GM19372 (cell line): ENCODE data around the gene FCAMR.

Experiments used
- ATAC-seq: cut with Tn5 transposase; IDR thresholded peaks from one replicate; pipeline ENCODE4 v1.9.1; 2021; ENCODE audit warnings: mild to moderate bottlenecking, low read depth, moderate library complexity; ENCODE audit not compliant: unreplicated experiment

FCAMR gene

GRCh38 chr1:206970446-206970845, at the start of gene FCAMR:
Gene FCAMR, minus strand, starts transcription at chr1:206970460. Its CDS starts 335 bp downstream, at chr1:206970125.
- no peak for ATAC-seq

- ATAC-seq = no peak
These were observed 49.4 kb upstream of the FCAMR start for GRCh38 chr1:207019661-207020060.

GRCh38 chr1:207019161-207019560, 48.9 kb upstream of the FCAMR start:
- no peak for ATAC-seq

GRCh38 chr1:207018707-207019106, 48.4 kb upstream of the FCAMR start:
- ATAC-seq = no peak

- ATAC-seq = no peak
These were observed 47.6 kb upstream of the FCAMR start for GRCh38 chr1:207017615-207018559.

- no peak for ATAC-seq
These were observed 45.5 kb upstream of the FCAMR start for GRCh38 chr1:207015791-207016190.

- no peak for ATAC-seq
These were observed 44.5 kb upstream of the FCAMR start for GRCh38 chr1:207014728-207015127.

- ATAC-seq = no peak
These were observed 43.2 kb upstream of the FCAMR start for GRCh38 chr1:207013321-207014085.

GRCh38 chr1:207010726-207011125, 40.5 kb upstream of the FCAMR start:
- ATAC-seq = no peak

GRCh38 chr1:207009945-207010344, 39.7 kb upstream of the FCAMR start:
- ATAC-seq = no peak

GRCh38 chr1:207009182-207009850, 39.1 kb upstream of the FCAMR start:
- no peak for ATAC-seq

GRCh38 chr1:207007352-207008033, 37.2 kb upstream of the FCAMR start:
- no peak for ATAC-seq

GRCh38 chr1:207006914-207007313, 36.7 kb upstream of the FCAMR start:
- ATAC-seq = no peak

GRCh38 chr1:207006083-207006482, 35.8 kb upstream of the FCAMR start:
- no peak for ATAC-seq

GRCh38 chr1:207004931-207005830, 34.9 kb upstream of the FCAMR start:
- no peak for ATAC-seq

- ATAC-seq = no peak
These were observed 33.0 kb upstream of the FCAMR start for GRCh38 chr1:207003210-207003609.

GRCh38 chr1:207002724-207003146, 32.5 kb upstream of the FCAMR start:
- ATAC-seq = no peak

GRCh38 chr1:207001492-207002245, 31.4 kb upstream of the FCAMR start:
- ATAC-seq = no peak
